HEK293T (cell line): Measurements from ENCODE around the gene SIMC1.
A peak's percentile ranks its signal among the peaks of the same experiment; 100 is the strongest.

ENCODE experiments used
- CTCF ChIA-PET: fragments of 350-600 bp; formaldehyde crosslinking; extraction: SDS; loops from one replicate; lab custom pipeline; 2021; ENCODE audit warnings: antibody characterized with exemption, inconsistent platforms; lab: Yijun Ruan, JAX
- POLR2A ChIA-PET: fragments of 350-600 bp; formaldehyde crosslinking; extraction: SDS; loops from one replicate; lab custom pipeline; 2020; ENCODE audit warnings: antibody characterized with exemption, inconsistent platforms; lab: Yijun Ruan, JAX
- DNase-seq: peaks from one replicate; pipeline ENCODE4 v3.0.0; 2012; ENCODE audit warnings: mixed read lengths; ENCODE audit errors: extremely low spot score
- ARNT ChIP-seq: fragments of 450-650 bp; IDR thresholded peaks from 2 replicates; pipeline ENCODE4 v1.6.1; 2017; ENCODE audit warnings: mild to moderate bottlenecking
- BHLHE40 ChIP-seq: fragments of 450-650 bp; IDR thresholded peaks from 2 replicates; pipeline ENCODE4 v1.6.1; 2016; ENCODE audit warnings: mild to moderate bottlenecking, moderate library complexity, borderline replicate concordance
- CTBP1 ChIP-seq: fragments of 450-650 bp; IDR thresholded peaks from 2 replicates; pipeline ENCODE4 v1.6.1; 2016; ENCODE audit warnings: borderline replicate concordance
- ELF4 ChIP-seq: fragments of 450-650 bp; IDR thresholded peaks from 2 replicates; pipeline ENCODE4 v1.6.1; 2017; ENCODE audit warnings: antibody characterized with exemption
- FOXA1 ChIP-seq: fragments of 450-650 bp; IDR thresholded peaks from 2 replicates; pipeline ENCODE4 v1.6.1; 2016; ENCODE audit warnings: mild to moderate bottlenecking
- FOXK2 ChIP-seq: fragments of 450-650 bp; IDR thresholded peaks from 2 replicates; pipeline ENCODE4 v1.6.1; 2016; ENCODE audit warnings: mild to moderate bottlenecking
- FOXM1 ChIP-seq: fragments of 450-650 bp; IDR thresholded peaks from 2 replicates; pipeline ENCODE4 v1.6.1; 2017; ENCODE audit warnings: mild to moderate bottlenecking, borderline replicate concordance
- HDGF ChIP-seq: fragments of 450-650 bp; IDR thresholded peaks from 2 replicates; pipeline ENCODE4 v1.6.1; 2017; ENCODE audit warnings: antibody characterized with exemption, borderline replicate concordance
- L3MBTL2 ChIP-seq: fragments of 450-650 bp; conservative IDR thresholded peaks from 2 replicates; pipeline ENCODE4 v1.6.1; 2016; ENCODE audit warnings: mild to moderate bottlenecking
- LEF1 ChIP-seq: fragments of 450-650 bp; IDR thresholded peaks from 2 replicates; pipeline ENCODE4 v1.6.1; 2017; ENCODE audit warnings: mild to moderate bottlenecking, borderline replicate concordance
- NFRKB ChIP-seq: fragments of 450-650 bp; IDR thresholded peaks from 2 replicates; pipeline ENCODE4 v1.6.1; 2016; ENCODE audit warnings: mild to moderate bottlenecking, moderate library complexity
- SP1 ChIP-seq: fragments of 450-650 bp; IDR thresholded peaks from 2 replicates; pipeline ENCODE4 v1.6.1; 2017
- SUZ12 ChIP-seq: fragments of 450-650 bp; IDR thresholded peaks from 2 replicates; pipeline ENCODE4 v1.6.1; 2016; ENCODE audit warnings: mild to moderate bottlenecking
- TARDBP ChIP-seq: fragments of 450-650 bp; IDR thresholded peaks from 2 replicates; pipeline ENCODE4 v1.6.1; 2016
- ZNF384 ChIP-seq: fragments of 450-650 bp; IDR thresholded peaks from 2 replicates; pipeline ENCODE4 v1.6.1; 2016
- TF ChIP-seq, protein P1 (sequence below): fragments of 450-650 bp; IDR thresholded peaks from 2 replicates; pipeline ENCODE4 v1.6.1; 2016

The SIMC1 gene

GRCh38 chr5:176337913-176338312 is 99.7 kb downstream of the SIMC1 start:
- ChIA-PET CTCF (no interaction called here), POLR2A (no interaction called here)
- no peak for DNase-seq

DNA sequence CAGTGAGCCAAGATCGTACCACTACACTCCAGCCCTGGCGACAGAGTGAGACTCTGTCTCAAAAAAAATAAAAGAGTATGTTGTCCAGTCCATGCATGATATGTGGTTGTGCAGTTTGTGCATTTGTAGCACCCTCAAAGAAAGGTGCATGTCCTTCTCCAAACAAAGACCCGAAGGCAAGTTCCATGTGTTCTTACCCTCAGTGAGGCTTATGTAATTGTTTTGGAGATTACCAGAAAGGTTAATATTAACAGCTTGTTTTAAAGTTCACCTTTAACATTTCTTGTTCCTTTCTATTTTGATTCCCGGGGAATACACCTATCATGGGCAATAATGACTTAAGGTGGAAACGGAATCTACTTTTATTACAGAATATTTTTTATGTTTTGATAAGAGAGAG is 101.1 kb downstream of the SIMC1 start:
- DNase-seq: no peak
- TF ChIP-seq SP1 (no peak), NFRKB (no peak), FOXA1 (no peak), LEF1 (no peak), ARNT (no peak), CTBP1 (no peak), SUZ12 (no peak)
- TF ChIP-seq, protein P1, sequence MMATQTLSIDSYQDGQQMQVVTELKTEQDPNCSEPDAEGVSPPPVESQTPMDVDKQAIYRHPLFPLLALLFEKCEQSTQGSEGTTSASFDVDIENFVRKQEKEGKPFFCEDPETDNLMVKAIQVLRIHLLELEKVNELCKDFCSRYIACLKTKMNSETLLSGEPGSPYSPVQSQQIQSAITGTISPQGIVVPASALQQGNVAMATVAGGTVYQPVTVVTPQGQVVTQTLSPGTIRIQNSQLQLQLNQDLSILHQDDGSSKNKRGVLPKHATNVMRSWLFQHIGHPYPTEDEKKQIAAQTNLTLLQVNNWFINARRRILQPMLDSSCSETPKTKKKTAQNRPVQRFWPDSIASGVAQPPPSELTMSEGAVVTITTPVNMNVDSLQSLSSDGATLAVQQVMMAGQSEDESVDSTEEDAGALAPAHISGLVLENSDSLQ: no peak
- CTCF ChIA-PET: no interaction called here
- POLR2A ChIA-PET: no interaction called here

More at GRCh38 chr5:176337913-176338312, 99.7 kb downstream of the SIMC1 start:
- TF ChIP-seq FOXK2 (no peak), LEF1 (no peak), NFRKB (no peak), TARDBP (no peak), BHLHE40 (no peak), CTBP1 (no peak), ARNT (no peak), SUZ12 (no peak), ELF4 (no peak), HDGF (no peak), FOXM1 (no peak), L3MBTL2 (no peak), SP1 (no peak), FOXA1 (no peak)
- TF ChIP-seq, protein P1: no peak

- no peak for TF ChIP-seq NFRKB
- no peak for TF ChIP-seq ARNT
- no peak for TF ChIP-seq TARDBP
- no peak for TF ChIP-seq L3MBTL2
- TF ChIP-seq LEF1: no peak
- TF ChIP-seq ZNF384: no peak
- no peak for TF ChIP-seq FOXM1
- no peak for TF ChIP-seq FOXK2
- TF ChIP-seq BHLHE40: no peak
- no peak for TF ChIP-seq CTBP1
- no peak for TF ChIP-seq FOXA1
- TF ChIP-seq ELF4: no peak
- TF ChIP-seq, protein P1: no peak
- no peak for TF ChIP-seq SUZ12
- no peak for TF ChIP-seq HDGF
- no peak for TF ChIP-seq SP1
- POLR2A ChIA-PET: no interaction called here
- CTCF ChIA-PET: no interaction called here
- no peak for DNase-seq
Observed at GRCh38 chr5:176341325-176342157, 103.3 kb downstream of the SIMC1 start.

DNA sequence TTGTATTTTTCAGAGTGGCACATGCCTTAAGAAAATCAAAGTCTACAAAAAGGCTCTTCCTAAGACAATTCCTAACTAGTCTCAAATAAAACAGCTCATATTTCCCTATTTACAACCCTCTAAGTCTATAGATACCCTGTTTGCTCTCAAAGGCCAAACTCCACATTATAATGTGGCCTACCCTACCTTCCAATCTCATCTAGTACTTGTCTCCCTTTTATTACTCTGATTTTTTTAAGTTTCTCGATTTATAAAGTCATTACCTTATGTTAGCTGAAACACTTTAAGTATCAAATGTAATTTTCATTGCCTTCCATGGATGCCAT is 103.9 kb downstream of the SIMC1 start:
- TF ChIP-seq ELF4 (no peak), HDGF (no peak), SP1 (no peak), BHLHE40 (no peak), FOXA1 (no peak)
- TF ChIP-seq, protein P1: no peak
- no peak for DNase-seq
- CTCF ChIA-PET: no interaction called here
- POLR2A ChIA-PET: no interaction called here

DNA sequence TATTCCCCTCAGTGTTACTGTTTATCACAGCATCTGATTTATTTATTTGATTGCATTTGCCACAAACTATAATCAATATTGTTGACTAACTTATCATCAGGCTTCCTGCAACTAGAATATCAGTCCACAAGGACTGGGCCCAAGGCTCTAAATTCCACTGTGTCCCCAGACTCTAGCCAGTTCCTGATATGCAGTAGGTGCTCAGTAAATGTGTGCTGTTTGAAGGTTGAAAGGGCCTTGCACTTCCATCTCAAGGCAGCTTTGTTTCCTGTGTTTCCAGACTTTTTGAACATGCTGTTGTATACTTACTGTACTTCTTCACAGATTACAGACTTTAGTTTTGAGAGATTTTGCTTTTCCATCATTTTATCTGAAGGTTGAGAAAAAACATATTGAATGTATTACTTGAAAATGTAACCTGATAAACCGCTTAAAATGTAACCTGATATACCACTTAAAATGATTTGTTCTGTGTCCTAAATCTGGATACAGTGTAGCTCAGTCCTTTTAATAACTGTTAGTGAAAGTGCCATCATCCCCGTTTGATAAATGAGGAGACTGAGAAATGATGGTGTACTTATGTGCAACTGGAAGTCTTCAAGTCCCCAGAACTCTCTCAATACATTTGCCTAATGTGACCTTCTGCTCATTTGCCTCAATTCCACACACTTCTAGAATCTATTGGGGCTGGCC is 104.7 kb downstream of the SIMC1 start:
- CTCF ChIA-PET: no interaction called here
- no peak for DNase-seq
- POLR2A ChIA-PET: interaction anchor here (1.1 kb wide), 1 partner anchor 18 kb away, joined by 5 read pairs; the partner anchor contains the start of gene KIAA1191
- TF ChIP-seq, protein P1: peak; percentile 26; the same call in 1 of the 2 replicates
- TF ChIP-seq TARDBP: no peak
- no peak for TF ChIP-seq L3MBTL2
- no peak for TF ChIP-seq ZNF384
- TF ChIP-seq ELF4: no peak
- no peak for TF ChIP-seq ARNT
- TF ChIP-seq CTBP1: no peak
